Thyroid gland (tissue), 4 donors: Measurements from ENCODE around the gene TTC16.

Experiments used
- CTCF ChIP-seq, 6 experiments: fragments of 200-600 bp in 3 of 6; fragments of 450-650 bp in 3 of 6; sonication (generic) in 3 of 6; IDR thresholded peaks; one replicate each; pipeline ENCODE4 v1.5.1; 2016 to 2019; ENCODE audit warnings: antibody characterized with exemption in 6 of 6, mild to moderate bottlenecking in 2 of 6, inconsistent platforms in 1 of 6, moderate library complexity in 1 of 6
- POLR2A ChIP-seq, 2 donors: fragments of 450-650 bp; IDR thresholded peaks; one replicate each; pipeline ENCODE4 v1.6.1; 2017; ENCODE audit warnings: antibody characterized with exemption in 2 of 2, mild to moderate bottlenecking in 2 of 2, moderate library complexity in 1 of 2

GRCh38 chr9:127708952-127709587, 6.8 kb upstream of the TTC16 start:
- TF ChIP-seq POLR2A (IDR thresholded peaks at IDR 0.05), result no peak
- no peak for TF ChIP-seq CTCF (IDR thresholded peaks at IDR 0.05)
